ENCODE measurements around the gene SLC12A7. TPM values are rescaled to one million over a fixed set of nuclear protein-coding genes. Genes with fewer than 3 reads are reported as not detected.

Gene SLC12A7
- total and polyA plus RNA-seq, 2 of the 13 experiments (the other 11 are each of a cell fraction or from before 2014, with no cell fraction given) = 14.0 to 18.5 TPM

- TF ChIP-seq, protein P1, sequence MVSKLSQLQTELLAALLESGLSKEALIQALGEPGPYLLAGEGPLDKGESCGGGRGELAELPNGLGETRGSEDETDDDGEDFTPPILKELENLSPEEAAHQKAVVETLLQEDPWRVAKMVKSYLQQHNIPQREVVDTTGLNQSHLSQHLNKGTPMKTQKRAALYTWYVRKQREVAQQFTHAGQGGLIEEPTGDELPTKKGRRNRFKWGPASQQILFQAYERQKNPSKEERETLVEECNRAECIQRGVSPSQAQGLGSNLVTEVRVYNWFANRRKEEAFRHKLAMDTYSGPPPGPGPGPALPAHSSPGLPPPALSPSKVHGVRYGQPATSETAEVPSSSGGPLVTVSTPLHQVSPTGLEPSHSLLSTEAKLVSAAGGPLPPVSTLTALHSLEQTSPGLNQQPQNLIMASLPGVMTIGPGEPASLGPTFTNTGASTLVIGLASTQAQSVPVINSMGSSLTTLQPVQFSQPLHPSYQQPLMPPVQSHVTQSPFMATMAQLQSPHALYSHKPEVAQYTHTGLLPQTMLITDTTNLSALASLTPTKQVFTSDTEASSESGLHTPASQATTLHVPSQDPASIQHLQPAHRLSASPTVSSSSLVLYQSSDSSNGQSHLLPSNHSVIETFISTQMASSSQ (IDR thresholded peaks at IDR 0.05; ENCODE audit: low read depth) = no peak
- TF ChIP-seq, protein P1 (CRISPR knock-in tag; IDR thresholded peaks at IDR 0.05; ENCODE audit: borderline replicate concordance) = no peak
- TF ChIP-seq HINFP (CRISPR knock-in tag; IDR thresholded peaks at IDR 0.05; ENCODE audit: low read depth) (no peak), HNF1B (CRISPR knock-in tag; IDR thresholded peaks at IDR 0.05) (no peak), ZNF30 (CRISPR knock-in tag; IDR thresholded peaks at IDR 0.05) (no peak), NKX3-1 (CRISPR knock-in tag; IDR thresholded peaks at IDR 0.05) (no peak), ZNF292 (CRISPR knock-in tag; IDR thresholded peaks at IDR 0.05; ENCODE audit: borderline replicate concordance, low read depth) (peak; percentile 17; the same call in 1 of the 2 replicates), FOSL1 (CRISPR knock-in tag; IDR thresholded peaks at IDR 0.05; ENCODE audit: borderline replicate concordance) (no peak), ZFP90 (CRISPR knock-in tag; IDR thresholded peaks at IDR 0.05; ENCODE audit: borderline replicate concordance) (no peak), ONECUT2 (CRISPR knock-in tag; IDR thresholded peaks at IDR 0.05) (no peak), ZNF382 (CRISPR knock-in tag; IDR thresholded peaks at IDR 0.05; ENCODE audit: borderline replicate concordance) (no peak), THAP9 (CRISPR knock-in tag; IDR thresholded peaks at IDR 0.05; ENCODE audit: borderline replicate concordance) (no peak)
- TF ChIP-seq, protein P2, sequence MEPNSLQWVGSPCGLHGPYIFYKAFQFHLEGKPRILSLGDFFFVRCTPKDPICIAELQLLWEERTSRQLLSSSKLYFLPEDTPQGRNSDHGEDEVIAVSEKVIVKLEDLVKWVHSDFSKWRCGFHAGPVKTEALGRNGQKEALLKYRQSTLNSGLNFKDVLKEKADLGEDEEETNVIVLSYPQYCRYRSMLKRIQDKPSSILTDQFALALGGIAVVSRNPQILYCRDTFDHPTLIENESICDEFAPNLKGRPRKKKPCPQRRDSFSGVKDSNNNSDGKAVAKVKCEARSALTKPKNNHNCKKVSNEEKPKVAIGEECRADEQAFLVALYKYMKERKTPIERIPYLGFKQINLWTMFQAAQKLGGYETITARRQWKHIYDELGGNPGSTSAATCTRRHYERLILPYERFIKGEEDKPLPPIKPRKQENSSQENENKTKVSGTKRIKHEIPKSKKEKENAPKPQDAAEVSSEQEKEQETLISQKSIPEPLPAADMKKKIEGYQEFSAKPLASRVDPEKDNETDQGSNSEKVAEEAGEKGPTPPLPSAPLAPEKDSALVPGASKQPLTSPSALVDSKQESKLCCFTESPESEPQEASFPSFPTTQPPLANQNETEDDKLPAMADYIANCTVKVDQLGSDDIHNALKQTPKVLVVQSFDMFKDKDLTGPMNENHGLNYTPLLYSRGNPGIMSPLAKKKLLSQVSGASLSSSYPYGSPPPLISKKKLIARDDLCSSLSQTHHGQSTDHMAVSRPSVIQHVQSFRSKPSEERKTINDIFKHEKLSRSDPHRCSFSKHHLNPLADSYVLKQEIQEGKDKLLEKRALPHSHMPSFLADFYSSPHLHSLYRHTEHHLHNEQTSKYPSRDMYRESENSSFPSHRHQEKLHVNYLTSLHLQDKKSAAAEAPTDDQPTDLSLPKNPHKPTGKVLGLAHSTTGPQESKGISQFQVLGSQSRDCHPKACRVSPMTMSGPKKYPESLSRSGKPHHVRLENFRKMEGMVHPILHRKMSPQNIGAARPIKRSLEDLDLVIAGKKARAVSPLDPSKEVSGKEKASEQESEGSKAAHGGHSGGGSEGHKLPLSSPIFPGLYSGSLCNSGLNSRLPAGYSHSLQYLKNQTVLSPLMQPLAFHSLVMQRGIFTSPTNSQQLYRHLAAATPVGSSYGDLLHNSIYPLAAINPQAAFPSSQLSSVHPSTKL (CRISPR knock-in tag; IDR thresholded peaks at IDR 0.05) = peak; percentile 46; the same call in 1 of the 2 replicates
Measured at GRCh38 chr5:1135696-1136525, 24.0 kb upstream of the SLC12A7 start (continued).
